ENCODE measurements around the gene A4GALT.

A4GALT gene

DNA sequence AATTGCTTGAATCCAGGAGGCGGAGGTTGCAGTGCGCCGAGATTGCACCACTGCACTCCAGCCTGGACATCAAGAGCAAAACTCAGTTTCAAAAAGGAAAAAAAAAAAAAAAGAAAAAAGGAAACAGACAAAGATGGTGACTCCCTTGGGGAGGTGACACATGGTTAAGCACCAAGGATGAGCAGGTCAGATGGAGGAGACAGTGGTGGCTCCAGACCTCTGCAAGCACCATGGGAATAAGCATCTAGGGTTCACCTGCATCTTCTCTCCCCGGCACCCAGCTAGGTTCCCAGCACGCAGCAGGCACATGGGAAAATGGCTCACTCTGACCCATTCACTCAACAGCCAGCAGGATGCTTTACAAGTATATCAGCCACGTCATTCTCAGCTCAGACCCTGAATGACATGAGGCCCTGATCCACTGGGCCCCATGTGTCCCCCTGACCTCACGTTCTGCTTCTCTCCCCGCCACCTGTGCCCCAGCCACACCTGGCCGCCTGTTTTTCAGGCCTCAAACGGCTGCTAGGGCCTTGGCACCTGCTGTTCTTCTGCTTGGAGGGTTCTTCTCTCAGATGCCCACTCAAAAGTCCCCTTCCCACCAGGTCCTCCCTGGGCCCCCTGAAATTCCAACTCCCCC is 24.2 kb downstream of the A4GALT start:
- TF ChIP-seq ZNF8 (CRISPR knock-in tag; IDR thresholded peaks at IDR 0.05) (no peak), ZNF70 (CRISPR knock-in tag; IDR thresholded peaks at IDR 0.05) (no peak), ZFP30 (CRISPR knock-in tag; IDR thresholded peaks at IDR 0.05) (no peak), ISL1 (CRISPR knock-in tag; IDR thresholded peaks at IDR 0.05) (no peak), TOX (CRISPR knock-in tag; IDR thresholded peaks at IDR 0.05; ENCODE audit: borderline replicate concordance) (no peak), SNAI2 (CRISPR knock-in tag; IDR thresholded peaks at IDR 0.05) (no peak), TCF4 (CRISPR knock-in tag; IDR thresholded peaks at IDR 0.05; ENCODE audit: borderline replicate concordance) (no peak), ZC3H10 (CRISPR knock-in tag; IDR thresholded peaks at IDR 0.05) (no peak), ZFP3 (CRISPR knock-in tag; IDR thresholded peaks at IDR 0.05) (no peak), CSDC2 (CRISPR knock-in tag; IDR thresholded peaks at IDR 0.05) (no peak), ARNTL (CRISPR knock-in tag; IDR thresholded peaks at IDR 0.05; ENCODE audit: borderline replicate concordance, low read depth) (no peak)
- TF ChIP-seq, protein P1, sequence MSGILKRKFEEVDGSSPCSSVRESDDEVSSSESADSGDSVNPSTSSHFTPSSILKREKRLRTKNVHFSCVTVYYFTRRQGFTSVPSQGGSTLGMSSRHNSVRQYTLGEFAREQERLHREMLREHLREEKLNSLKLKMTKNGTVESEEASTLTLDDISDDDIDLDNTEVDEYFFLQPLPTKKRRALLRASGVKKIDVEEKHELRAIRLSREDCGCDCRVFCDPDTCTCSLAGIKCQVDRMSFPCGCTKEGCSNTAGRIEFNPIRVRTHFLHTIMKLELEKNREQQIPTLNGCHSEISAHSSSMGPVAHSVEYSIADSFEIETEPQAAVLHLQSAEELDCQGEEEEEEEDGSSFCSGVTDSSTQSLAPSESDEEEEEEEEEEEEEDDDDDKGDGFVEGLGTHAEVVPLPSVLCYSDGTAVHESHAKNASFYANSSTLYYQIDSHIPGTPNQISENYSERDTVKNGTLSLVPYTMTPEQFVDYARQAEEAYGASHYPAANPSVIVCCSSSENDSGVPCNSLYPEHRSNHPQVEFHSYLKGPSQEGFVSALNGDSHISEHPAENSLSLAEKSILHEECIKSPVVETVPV (CRISPR knock-in tag; IDR thresholded peaks at IDR 0.05), result no peak
- TF ChIP-seq, protein P2, sequence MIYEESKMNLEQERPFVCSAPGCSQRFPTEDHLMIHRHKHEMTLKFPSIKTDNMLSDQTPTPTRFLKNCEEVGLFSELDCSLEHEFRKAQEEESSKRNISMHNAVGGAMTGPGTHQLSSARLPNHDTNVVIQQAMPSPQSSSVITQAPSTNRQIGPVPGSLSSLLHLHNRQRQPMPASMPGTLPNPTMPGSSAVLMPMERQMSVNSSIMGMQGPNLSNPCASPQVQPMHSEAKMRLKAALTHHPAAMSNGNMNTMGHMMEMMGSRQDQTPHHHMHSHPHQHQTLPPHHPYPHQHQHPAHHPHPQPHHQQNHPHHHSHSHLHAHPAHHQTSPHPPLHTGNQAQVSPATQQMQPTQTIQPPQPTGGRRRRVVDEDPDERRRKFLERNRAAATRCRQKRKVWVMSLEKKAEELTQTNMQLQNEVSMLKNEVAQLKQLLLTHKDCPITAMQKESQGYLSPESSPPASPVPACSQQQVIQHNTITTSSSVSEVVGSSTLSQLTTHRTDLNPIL (CRISPR knock-in tag; IDR thresholded peaks at IDR 0.05; ENCODE audit: low read depth), result no peak
- no peak for ATAC-seq

DNA sequence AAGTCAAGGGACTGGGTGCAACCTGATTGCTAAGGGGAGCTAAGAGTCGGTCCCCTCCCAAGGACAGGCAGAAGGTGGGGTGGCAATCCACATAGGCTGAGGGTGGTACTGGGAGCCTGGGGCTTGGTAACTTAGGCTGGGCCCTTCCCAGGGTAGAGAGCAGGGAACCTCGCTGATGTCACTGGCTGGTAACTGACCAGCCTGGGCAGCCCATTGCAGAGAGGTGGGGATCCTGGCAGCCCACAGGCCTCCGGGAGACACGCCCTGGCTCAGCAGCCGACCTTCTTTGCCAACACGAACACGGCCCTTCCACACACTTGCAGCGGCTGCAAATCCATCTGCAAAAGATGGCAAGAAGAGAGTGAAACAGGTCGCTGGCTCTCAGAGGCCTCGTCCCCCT is 25.4 kb downstream of the A4GALT start:
- no peak for ATAC-seq
- TF ChIP-seq PPARA (CRISPR knock-in tag; IDR thresholded peaks at IDR 0.05; ENCODE audit: borderline replicate concordance) (no peak), ZFP30 (CRISPR knock-in tag; IDR thresholded peaks at IDR 0.05) (no peak), SNAI2 (CRISPR knock-in tag; IDR thresholded peaks at IDR 0.05) (no peak), RARB (CRISPR knock-in tag; IDR thresholded peaks at IDR 0.05) (no peak), TOX (CRISPR knock-in tag; IDR thresholded peaks at IDR 0.05; ENCODE audit: borderline replicate concordance) (no peak), TCF4 (CRISPR knock-in tag; IDR thresholded peaks at IDR 0.05; ENCODE audit: borderline replicate concordance) (no peak), ISL1 (CRISPR knock-in tag; IDR thresholded peaks at IDR 0.05) (no peak), ZNF8 (CRISPR knock-in tag; IDR thresholded peaks at IDR 0.05) (no peak), CSDC2 (CRISPR knock-in tag; IDR thresholded peaks at IDR 0.05) (no peak)
- TF ChIP-seq, protein P1 (CRISPR knock-in tag; IDR thresholded peaks at IDR 0.05), result no peak
- TF ChIP-seq, protein P3, sequence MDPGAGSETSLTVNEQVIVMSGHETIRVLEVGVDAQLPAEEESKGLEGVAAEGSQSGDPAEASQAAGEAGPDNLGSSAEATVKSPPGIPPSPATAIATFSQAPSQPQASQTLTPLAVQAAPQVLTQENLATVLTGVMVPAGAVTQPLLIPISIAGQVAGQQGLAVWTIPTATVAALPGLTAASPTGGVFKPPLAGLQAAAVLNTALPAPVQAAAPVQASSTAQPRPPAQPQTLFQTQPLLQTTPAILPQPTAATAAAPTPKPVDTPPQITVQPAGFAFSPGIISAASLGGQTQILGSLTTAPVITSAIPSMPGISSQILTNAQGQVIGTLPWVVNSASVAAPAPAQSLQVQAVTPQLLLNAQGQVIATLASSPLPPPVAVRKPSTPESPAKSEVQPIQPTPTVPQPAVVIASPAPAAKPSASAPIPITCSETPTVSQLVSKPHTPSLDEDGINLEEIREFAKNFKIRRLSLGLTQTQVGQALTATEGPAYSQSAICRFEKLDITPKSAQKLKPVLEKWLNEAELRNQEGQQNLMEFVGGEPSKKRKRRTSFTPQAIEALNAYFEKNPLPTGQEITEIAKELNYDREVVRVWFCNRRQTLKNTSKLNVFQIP (CRISPR knock-in tag; IDR thresholded peaks at IDR 0.05; ENCODE audit: borderline replicate concordance, low read depth), result no peak
- TF ChIP-seq, protein P4, sequence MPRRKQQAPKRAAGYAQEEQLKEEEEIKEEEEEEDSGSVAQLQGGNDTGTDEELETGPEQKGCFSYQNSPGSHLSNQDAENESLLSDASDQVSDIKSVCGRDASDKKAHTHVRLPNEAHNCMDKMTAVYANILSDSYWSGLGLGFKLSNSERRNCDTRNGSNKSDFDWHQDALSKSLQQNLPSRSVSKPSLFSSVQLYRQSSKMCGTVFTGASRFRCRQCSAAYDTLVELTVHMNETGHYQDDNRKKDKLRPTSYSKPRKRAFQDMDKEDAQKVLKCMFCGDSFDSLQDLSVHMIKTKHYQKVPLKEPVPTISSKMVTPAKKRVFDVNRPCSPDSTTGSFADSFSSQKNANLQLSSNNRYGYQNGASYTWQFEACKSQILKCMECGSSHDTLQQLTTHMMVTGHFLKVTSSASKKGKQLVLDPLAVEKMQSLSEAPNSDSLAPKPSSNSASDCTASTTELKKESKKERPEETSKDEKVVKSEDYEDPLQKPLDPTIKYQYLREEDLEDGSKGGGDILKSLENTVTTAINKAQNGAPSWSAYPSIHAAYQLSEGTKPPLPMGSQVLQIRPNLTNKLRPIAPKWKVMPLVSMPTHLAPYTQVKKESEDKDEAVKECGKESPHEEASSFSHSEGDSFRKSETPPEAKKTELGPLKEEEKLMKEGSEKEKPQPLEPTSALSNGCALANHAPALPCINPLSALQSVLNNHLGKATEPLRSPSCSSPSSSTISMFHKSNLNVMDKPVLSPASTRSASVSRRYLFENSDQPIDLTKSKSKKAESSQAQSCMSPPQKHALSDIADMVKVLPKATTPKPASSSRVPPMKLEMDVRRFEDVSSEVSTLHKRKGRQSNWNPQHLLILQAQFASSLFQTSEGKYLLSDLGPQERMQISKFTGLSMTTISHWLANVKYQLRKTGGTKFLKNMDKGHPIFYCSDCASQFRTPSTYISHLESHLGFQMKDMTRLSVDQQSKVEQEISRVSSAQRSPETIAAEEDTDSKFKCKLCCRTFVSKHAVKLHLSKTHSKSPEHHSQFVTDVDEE (CRISPR knock-in tag; IDR thresholded peaks at IDR 0.05), result no peak

DNA sequence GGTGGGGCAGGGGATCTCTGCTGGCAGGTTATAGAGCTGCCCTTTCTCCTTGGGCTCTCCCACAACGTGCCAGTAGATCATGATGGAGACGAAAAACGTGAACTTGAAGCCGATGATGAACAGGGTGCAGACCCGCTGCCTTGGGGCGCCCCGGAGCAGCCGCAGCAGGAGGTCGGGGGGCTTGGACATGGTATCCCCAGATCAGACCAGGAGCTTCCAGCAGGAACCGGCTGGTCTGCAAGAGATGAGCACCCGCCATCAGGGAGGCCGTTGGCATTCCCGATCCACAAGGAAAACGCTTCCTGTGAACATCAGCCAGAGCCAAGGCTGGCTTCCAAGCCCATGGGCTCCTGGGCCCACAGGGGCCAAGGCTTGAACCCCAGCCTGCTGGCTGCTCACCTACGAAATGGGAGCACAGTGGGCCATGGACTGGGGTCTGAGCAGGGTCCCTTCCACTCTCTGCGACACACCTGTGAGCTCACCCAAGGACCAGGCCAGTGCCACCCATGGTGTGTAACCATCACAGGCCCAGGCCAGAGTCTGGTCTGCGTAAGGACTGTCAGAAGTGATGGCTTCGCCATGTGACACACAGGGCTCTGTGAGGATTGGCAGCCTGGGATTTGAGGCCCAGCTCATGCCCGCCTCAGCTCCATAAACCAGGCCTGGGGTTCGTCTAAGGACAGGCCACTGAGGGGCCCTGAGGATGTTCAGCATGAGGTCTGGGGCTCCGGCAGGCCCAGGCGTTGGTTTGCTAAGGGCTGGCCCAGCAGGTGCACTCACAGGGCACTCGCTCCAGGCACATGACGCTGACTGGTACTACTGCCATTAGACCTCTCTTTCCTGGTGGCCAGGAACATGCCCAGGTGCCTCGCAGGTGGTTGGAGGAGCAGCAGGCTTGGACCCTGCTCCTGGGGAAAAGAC is 26.6 kb downstream of the A4GALT start:
- TF ChIP-seq OSR1 (CRISPR knock-in tag; IDR thresholded peaks at IDR 0.05) (no peak), ZFP3 (CRISPR knock-in tag; IDR thresholded peaks at IDR 0.05) (no peak), ZFP30 (CRISPR knock-in tag; IDR thresholded peaks at IDR 0.05) (no peak)
- TF ChIP-seq, protein P3 (CRISPR knock-in tag; IDR thresholded peaks at IDR 0.05; ENCODE audit: borderline replicate concordance, low read depth), result no peak
- no peak for ATAC-seq

All from SK-N-SH treated with all-trans-retinoic acid at 6 μM for 48 hours (cell line).